Left lobe of liver (tissue), 2 donors: Measurements from ENCODE around the gene OIT3. TPM values are rescaled to one million over a fixed set of nuclear protein-coding genes. Genes with fewer than 3 reads are reported as not detected.

Source experiments
- ATAC-seq: fragments of 200-7000 bp; cut with Tn5 transposase; one replicate; pipeline ENCODE4 v1.9.1; 2020; ENCODE audit warnings: mild to moderate bottlenecking, moderate library complexity
- DNase-seq: peaks from one replicate; pipeline ENCODE4 v3.0.0-alpha.2; 2020; ENCODE audit warnings: low spot score
- total RNA-seq: library from RNA; stranded (reverse); gene quantifications from one replicate; pipeline ENCODE4 v1.2.1, GENCODE V29; 2021
- donor health status: DM: no; HTN: no; CAD: no; lungs with moderate emphysema.
- donor health status: DM: no; HTN: yes; CAD: no.

The OIT3 gene
- total RNA-seq, 1 donor from 2014 or later: 25.2 TPM

DNA sequence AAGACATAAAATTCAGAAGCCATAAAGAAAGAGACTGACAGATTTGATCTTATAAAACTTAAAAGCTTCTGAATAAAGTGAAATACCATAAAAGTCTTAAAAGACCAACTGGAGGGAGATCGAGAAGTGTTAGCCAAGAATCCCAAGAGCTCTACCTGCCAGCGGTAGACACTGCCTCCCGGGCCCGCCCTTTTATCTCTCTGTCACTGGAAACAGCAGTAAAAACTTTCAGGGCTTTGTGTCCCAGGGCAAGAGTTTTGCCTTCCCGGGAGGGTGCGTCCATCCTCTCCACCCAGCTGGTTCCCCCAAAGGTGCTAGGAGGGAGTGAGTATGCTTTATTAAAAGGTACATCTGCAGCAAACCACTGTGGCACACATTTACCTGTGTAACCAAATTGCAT is 55.2 kb downstream of the OIT3 start:
- ATAC-seq: no peak
- no peak for DNase-seq

DNA sequence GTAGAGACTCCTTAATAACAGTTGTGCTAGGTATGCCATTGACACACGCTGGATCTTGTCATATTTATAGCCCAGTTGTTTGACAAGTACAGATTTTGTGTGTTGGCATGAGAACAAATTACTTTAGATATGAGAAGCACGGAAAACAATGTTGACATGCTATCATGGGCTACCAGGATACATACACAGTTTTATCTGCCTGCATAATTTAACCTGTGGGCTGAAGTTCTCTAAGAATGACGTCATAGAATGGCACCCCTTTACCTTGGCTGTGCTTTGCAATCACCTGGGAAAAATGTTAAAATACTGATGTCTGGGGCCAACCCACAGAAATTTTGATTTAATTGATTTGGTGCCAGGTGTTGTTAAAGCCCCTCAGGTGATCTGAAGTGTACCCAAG is 58.2 kb downstream of the OIT3 start:
- DNase-seq: no peak
- ATAC-seq: no peak

GRCh38 chr10:72952189-72952588 is 58.6 kb downstream of the OIT3 start:
- no peak for DNase-seq
- ATAC-seq: no peak

- ATAC-seq (peak; percentile 54), DNase-seq (no peak)
These were observed 59.2 kb downstream of the OIT3 start for GRCh38 chr10:72952642-72953158.

DNA sequence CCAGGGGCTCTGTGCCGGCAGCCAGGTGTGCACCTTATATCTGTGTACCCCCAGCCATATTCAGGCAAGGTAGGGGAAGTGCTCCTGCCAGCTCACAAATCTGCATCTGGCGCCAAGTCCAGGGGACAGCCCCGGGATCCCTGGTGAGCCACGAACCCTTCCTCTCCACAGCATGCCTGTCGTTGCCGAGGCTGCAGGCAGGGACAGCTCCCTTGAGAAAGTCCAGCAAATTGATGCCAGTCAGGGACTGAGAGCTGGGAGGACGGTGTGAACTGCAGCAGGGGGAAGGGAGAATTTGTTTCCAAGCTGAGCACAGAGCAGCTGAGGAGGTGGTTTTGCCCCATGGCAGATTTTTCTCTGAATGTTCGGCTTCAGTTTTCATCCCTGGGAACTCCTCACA is 60.1 kb downstream of the OIT3 start:
- DNase-seq (peak; percentile 72), ATAC-seq (peak; percentile 68)

DNA sequence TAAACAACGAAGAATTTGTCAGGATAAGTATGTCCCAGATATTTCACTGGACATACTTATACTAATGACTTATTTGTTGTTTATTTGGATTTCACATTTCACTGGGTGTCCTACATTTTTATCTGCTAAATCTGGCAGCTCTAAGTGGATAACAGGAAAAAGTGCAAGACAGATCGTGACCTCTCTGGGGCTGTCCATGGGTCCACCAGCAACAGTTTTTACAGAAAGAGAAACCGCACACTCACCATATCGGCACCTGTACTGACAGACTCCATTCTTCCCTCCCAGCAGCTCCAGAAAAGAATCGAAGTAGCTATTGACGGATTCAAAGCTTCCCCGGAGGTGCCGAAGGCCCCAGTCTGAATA is 60.7 kb downstream of the OIT3 start:
- DNase-seq (no peak), ATAC-seq (peak; percentile 39)

- peak; percentile 72 for DNase-seq
These were observed 61.3 kb downstream of the OIT3 start, which contains the start of gene PLA2G12B for GRCh38 chr10:72954596-72955554. TSS of gene PLA2G12B (minus strand) at chr10:72954806. CDS start at chr10:72954685, 121 bp downstream.

DNA sequence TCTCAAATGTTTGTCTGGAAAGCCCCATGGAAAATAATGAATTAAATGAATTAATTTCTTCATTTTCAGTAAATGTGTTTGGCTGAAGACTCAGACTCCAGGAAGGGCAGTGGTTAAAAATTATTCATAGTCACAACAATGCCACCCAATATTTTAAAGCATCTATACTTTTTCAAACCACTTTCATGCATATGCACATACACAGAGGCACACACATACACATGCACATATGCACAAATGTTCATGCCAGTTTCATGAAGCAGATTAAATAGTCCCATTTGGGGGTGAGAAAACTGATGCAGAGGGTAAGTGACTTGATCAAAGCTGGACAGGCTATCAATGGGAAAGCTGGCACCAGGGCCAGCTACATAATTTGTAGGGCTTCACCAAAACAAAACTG is 62.5 kb downstream of the OIT3 start:
- ATAC-seq (no peak), DNase-seq (no peak)

More at GRCh38 chr10:72954596-72955554, 61.3 kb downstream of the OIT3 start, which contains the start of gene PLA2G12B:
- ATAC-seq: peak; percentile 85

- no peak for DNase-seq
- ATAC-seq: no peak
These were observed 83.3 kb downstream of the OIT3 start for GRCh38 chr10:72976886-72977285.

DNA sequence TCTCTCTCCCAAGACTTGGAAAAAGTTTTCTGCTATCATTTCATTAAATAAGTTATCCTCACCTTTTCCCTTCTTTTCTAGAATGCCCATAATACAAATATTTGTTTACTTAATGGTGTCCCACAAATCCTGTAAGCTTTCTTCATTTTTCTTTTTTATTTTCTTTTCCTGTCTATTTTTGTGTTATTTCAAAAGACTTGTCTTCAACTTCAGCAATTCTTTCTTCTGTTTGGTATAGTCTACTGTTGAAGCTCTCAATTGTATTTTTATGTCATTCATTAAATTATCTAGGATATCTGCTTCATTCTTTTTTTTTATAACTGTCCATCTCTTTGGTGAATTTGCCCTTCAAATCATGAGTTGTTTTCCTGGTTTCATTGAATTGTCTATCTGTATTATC is 86.2 kb downstream of the OIT3 start:
- DNase-seq (no peak), ATAC-seq (no peak)

DNA sequence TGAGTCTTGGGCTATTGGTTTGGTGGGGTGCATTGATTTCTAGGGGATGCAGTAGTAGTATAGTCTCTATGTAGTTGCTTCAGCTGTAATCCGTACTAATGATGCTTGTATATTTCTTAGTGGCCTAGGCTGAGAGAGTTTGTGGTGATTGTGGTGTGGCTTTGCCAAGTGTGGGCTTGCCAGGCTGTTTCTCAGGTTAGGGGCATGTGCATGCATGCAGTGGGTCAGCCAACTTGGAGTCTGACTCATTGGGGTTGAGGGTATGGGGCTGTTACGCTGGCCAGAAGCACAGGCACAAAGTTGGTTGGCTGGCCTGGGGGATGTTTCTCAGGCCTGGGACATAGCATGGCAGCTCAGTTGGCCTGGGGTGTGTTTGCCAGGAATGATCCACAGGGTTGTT is 86.8 kb downstream of the OIT3 start:
- ATAC-seq: no peak
- DNase-seq: no peak

- DNase-seq: no peak
- ATAC-seq: peak; percentile 32
These were observed 87.7 kb downstream of the OIT3 start for GRCh38 chr10:72981028-72981881.

DNA sequence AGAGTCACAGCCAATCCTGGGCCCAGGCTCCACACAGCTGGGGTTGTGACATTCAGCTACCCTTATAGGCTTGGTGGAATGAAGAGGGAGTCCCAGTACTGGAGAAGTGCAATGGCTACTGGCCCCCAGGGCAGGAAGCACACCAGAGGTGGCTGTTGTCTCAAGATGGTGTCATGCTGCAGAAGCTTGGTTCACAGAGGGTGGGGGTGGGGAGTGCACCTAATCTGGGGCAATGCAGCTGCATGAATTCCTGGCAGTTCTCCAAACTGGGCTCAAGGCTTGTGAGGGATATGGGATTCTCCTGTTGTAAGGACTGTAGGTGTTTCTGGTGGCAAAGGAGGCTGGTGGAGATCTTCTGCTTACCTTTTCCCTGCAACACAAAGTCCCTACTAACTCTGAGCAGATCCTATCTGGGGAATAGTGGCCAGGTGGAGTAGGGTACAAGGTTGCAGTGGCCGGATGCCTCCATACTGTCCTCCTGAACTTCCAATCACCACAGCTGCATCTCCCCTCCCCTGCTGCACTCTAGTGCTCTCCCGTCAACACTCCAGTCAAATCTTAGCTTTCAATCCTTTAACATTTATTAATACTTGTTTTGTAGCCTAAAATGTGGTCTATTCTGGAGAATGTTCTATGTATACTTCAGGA is 88.5 kb downstream of the OIT3 start:
- DNase-seq: no peak
- peak; percentile 14 for ATAC-seq

Other genes starting within 250 kb of the OIT3 start
- 6.6 TPM for gene MCU, start 201.6 kb upstream of the OIT3 start, total RNA-seq
- 60.4 TPM for gene PLA2G12B, start 61.1 kb downstream of the OIT3 start, total RNA-seq
- 7.3 TPM for gene P4HA1, start 203.1 kb downstream of the OIT3 start, total RNA-seq
- gene NUDT13, start 216.7 kb downstream of the OIT3 start, total RNA-seq: 2.7 TPM